Measurements from ENCODE around the gene C3orf70.

C3orf70 gene

DNA sequence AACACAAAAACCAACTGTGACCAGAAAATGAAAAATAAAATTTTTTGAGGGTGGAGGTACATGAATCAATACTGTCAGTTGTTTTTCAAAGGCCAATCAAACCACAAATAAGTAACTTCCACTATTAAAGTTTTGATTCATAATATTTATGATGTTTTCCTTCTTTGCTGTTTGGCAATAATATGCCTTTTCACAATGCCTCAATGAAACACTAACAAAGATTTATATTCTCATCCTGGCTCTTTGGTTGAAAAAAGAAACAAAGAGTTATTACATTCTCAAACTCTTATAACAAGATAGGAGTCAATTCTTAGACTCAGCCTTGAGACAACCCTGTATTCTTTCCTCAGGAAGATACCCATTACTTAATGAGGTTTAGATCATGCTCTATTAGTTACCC, 63.1 kb downstream of the C3orf70 start:
- in situ Hi-C loops (cut with MboI; ENCODE audit: low sequenced_read_pairs) = no loop called here

DNA sequence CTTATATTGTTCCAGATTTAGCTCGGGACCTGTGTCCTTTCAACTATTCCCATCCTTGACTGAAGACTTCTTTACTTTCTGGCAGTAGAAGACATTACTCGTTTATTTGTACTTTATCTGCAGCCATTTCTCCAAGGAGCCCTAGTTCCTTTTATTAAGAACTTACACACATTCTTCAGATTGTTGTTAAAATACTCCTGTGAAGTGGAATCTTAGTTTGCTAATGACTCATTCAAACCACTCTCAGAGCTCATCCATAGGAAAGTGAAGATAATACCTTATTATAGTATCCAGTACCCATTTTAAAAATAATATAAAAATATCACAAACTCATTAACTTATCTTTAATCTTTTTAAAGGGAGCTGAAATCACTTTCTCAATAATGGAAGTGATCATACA, 63.5 kb downstream of the C3orf70 start:
- in situ Hi-C loops (cut with MboI; ENCODE audit: low sequenced_read_pairs) = no loop called here

DNA sequence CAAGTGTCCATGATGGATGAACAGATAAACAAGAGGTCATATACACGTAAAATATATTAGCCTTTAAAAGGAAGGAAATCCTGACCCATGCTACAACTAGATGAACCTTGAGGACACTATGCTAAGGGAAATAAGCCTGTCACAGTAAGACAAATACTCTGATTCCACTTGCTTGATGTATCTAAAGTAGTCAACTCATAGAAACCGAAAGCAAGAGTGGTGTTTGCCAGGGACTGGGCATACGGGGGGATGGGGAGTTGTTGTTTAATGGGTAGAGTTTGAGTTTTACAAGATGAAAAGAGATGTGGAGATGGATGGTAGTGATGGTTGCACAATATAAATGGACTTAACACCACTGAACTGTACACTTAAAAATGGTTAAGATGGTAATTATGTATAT, 65.4 kb downstream of the C3orf70 start:
- in situ Hi-C loops (cut with MboI; ENCODE audit: low sequenced_read_pairs) = no loop called here

DNA sequence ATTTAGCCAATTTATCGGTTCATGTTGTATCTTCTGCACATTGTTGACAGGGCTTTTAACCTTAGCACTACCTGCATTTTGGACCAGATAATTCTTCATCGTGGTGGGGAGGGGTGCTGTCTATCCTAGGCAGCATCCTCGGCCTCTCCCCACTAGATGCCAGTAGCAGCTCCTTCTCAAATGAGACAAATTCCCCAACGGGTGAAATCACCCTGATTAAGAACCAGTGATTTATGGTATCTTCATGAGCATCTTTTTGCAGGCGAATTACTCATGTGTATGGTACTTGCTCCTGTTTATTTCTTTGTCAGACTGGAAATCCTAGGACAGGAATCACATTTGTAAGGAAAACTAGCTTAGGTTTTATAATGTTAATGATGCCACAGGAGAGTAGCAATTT, 68.0 kb downstream of the C3orf70 start:
- in situ Hi-C loops (cut with MboI; ENCODE audit: low sequenced_read_pairs) = no loop called here

DNA sequence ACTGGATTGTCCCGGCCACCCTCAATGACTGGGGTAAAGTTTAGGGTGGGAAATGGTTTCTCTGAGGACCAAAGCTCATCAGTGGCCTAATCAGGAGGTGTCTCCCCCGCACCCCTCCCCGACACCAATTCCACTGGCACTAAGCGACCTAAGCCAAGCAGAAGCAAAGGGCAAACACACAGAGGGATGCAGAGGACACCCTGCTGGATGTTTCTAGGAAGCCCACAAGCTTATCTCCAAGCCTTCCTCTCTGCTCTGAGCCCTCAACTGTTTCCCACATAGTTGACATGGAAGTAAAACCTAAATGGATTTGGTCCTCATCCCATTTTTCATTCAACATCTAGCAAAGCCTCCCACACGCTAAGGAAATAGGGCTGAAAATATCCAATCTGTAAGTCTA, 68.5 kb downstream of the C3orf70 start:
- in situ Hi-C loops (cut with MboI; ENCODE audit: low sequenced_read_pairs) = no loop called here

DNA sequence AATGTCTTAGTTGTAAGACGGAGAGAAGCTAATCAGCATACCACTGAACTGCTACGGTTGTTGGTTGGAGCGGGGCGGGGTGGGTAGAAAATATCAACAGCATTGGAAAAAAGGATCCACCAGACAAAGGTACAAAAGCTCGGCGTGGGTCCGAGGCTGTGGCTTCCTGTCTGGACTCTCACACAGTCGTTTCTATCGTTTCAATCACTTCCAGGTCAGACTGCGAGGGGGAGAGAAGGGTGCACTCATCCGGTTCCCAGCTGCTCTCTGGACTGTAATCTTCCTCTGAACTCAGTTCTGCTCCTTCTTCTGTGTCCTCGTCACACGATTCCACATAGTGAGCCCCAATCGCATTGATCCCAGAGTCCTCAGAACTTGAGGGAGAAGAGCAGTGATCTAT, 70.0 kb downstream of the C3orf70 start:
- in situ Hi-C loops (cut with MboI; ENCODE audit: low sequenced_read_pairs) = no loop called here

DNA sequence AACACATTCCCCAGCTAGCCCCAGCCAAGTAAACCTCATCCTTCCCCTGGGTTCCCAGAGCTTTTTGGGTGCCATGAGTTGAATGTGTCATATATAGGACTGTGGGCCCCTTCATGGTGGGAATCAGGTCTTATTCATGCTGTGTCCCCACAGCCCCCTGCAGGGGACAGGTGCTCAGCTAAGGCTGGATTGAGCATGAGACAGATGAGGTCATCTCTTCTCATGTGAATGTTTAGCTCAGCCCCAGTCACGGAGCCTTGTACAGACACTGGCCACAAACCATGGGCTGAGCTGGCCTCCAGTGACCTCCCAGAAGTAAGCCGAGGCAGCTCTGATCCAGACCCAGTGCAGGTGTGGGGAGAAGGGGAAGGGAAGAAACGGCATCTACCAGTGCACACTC, 70.7 kb downstream of the C3orf70 start:
- in situ Hi-C loops (cut with MboI; ENCODE audit: low sequenced_read_pairs) = no loop called here

DNA sequence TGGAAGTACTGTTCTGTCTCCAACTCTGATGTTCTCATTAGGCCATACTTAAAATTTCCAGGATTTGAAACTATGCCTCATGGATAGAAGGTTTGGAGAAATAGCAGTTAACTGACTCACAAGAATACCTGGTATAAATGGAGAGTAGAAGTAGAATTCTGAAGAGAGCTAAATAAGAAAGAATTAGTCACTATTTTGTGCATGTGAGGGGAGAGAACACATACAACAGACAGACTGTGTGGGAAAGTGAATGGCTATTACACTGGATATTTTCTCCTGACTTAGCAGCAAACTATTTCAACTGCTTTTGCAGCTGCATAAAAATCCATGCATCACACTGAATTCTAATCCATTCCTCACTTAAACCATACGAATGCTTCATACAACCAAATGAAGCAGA, 71.3 kb downstream of the C3orf70 start:
- in situ Hi-C loops (cut with MboI; ENCODE audit: low sequenced_read_pairs) = no loop called here

DNA sequence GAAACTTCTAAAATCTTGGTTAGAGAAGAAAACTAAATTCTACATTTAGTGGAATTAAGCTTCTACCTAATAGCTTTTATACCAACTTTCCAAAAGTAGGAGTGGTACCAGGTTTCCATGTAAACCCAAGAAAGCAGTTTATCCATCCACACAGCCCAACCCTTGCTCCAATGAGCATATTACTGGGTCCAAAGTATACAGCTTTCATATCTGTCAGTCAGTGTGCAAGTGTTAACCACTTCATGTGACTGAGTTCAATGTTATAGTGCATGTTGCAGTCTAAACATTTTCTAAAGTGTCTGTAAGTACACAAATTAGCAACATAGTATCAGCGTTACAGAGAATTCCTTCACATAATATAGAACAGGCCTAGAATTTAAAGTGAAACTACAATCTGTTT, 73.2 kb downstream of the C3orf70 start:
- in situ Hi-C loops (cut with MboI; ENCODE audit: low sequenced_read_pairs) = no loop called here

DNA sequence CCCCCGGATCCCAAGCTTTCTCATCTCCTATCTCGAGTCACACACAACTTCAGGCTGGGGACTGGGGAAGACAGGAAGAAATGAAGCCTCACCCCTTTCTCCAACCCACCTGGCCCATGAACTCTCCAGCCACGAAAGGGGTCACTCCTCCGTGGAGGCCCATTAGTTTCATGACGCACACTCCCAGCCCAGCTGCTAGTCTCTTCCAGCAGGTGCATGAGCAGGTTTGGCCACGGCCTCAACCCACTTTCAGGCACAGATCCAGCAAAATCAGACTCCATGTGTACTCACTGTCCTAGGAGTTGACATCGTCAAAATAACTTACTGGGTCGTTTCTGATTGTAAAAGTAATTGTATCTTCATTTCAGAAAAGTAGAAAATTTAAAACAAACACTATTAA, 76.6 kb downstream of the C3orf70 start:
- in situ Hi-C loops (cut with MboI; ENCODE audit: low sequenced_read_pairs) = no loop called here

DNA sequence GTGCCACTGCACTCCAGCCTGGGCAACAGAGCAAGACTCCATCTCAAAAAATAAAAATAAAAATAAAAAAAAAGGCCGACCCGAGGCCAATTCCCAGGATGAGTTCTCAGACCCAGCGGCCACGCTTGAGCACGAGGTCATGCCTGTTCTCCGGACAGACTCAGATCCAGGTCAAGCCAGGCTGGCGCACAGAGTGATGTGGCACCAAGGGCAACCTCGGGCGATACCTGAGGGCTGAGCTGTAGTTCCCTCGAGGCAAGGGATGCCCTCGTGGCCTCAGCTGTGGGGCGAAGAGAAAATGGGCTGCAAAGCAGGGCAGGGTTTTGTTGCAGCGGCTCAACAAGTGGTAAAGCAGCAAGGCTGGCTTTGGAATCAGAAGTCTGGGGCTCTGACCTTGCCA, 77.3 kb downstream of the C3orf70 start:
- in situ Hi-C loops (cut with MboI; ENCODE audit: low sequenced_read_pairs) = no loop called here

DNA sequence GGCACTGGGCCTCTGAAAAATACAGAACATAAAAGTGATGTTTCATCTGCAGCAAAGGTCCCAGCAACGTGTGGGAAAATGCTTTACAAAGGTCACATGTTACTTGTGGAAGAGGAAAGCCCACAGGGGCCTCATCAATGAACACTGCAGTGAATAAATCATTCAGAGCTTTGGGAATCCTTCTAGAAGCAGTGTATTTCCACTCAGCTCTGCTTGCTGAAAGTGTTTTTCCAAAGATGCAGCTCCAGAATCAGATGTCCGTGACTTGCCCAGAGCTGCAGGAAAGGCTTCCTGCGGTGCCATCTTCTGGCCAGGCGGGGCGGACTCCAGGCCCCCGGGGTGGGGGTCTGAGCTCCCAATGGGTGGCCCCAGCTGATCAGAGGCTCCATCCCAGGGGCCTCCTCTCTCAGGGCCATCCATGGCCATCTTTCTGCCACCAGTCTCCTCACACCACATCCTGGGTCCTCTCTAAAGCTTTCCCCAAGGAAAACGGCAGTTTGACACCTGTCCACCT, 81.5 kb downstream of the C3orf70 start:
- in situ Hi-C loops (cut with MboI; ENCODE audit: low sequenced_read_pairs) = no loop called here

DNA sequence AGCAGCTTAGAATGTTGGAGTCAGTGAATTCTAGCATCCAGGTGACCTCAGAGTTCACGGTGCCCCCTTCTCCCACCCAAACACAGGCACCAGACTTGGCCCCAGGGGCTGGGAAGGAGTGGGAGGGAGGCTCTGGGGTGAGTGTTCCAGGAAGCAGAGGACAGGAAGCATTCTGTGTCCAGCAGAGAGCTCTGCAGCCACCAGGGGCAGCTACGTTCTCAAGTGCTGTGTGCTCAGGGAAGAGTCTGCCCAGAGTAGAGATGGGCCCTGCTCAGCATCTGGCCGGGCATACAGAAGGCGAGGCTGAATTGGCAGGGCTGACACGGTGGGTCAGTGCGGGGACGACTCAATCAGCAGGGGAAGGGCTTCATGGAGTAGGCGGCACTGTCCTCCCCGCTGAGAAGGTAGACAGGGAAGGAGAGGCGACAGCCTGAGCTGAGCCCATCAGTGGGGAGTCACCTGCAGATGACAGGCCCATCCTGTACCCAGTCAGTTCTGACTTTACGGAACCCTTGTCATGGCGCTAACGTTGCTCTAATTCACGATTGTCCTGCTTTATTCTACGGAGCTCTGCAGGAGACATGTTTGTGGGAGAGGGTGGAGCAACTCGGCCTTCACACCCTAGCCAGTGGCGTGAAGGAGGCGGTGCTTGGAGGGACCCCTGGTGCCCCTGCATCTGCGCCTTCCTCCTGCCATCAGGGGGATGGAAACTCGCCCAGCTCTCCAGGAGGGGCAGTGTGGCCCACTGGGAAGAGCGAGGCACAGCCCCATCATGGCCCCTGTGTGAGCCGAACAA, 82.2 kb downstream of the C3orf70 start:
- in situ Hi-C loops (cut with MboI; ENCODE audit: low sequenced_read_pairs) = no loop called here

DNA sequence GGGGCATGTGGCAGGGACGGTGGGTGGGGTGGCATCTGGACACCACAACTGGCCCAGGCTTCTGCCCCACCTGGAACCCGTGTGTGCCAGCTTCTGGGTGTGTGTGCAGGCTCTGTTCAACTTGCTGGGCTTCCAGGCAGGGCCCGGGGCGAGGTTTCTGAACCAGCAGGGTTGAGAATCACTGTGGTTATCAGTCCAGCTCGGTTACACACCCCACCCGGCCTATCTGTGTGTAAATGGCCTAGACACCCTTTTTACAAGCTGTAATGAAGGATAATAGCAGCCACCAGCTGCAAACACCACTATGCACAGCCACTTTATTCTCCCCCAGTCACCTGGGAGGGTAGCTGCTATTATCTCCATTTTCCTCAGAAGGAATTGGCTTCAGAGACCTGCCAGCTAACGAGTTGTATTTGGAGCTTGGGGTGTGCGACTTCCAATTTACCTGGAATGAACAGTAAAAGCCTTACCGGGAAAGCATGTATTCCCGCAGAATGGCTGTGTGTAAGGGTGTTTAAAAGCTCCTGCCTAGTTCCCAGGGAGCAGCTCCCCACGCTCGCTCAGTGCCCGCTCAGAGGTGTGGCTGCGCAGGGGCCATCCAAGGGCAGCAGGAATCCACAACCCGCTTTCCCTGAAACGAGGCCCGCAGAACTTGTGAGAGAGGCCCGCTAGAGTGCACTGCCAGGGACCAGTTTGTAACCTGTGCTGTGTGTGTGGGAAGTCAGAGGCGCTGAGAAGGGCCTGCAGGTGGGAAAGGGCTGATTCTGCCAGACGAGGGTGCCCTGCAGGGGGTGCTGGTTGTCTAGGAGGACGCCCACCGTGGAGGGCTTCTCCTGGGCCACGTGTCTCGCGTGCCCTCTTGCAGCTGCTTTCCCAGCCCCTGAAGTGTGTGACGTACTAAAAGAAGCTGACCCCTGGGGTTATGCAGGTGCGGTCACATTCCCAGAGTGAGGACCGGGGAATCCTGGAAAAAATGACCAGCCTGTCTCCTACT, 83.5 kb downstream of the C3orf70 start:
- in situ Hi-C loops (cut with MboI; ENCODE audit: low sequenced_read_pairs) = no loop called here

DNA sequence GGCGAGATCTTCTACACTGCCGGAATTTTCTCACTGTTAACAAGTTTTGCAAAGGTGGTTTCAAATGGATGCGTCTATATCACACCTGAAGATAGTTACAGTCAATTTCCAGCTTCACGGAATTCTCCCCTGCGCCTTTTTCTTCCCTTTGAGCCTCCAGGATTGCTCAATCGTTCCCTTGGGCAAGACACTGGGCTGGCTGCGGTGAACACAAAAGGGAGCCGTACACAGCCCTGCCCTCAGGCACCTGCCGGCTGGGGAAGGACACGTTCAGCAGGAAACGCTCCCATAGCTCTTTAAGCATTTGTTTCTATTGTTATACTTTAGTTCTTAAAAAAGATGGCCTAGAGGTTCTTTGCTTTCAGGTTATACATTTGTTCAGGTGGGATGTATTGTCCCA, 85.7 kb downstream of the C3orf70 start:
- in situ Hi-C loops (cut with MboI; ENCODE audit: low sequenced_read_pairs) = no loop called here

DNA sequence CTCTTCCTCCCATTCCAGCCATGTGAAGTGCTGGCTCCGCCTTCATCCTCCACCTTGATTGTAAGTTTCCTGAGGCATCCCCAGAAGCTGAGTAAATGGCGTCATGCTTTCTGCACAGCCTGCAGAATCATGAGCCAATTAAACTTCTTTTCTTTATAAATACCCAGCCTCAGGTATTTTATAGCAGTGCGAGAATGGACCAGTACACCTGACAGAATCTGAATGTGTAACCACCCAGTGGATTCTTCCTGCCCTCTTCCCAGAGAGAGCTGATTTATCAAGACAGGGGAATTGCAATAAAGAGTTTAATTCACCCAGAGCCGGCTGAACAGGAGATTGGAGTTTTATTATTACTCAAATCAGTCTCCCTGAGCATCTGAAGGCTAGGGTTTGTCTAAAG, 86.6 kb downstream of the C3orf70 start:
- in situ Hi-C loops (cut with MboI; ENCODE audit: low sequenced_read_pairs) = no loop called here

DNA sequence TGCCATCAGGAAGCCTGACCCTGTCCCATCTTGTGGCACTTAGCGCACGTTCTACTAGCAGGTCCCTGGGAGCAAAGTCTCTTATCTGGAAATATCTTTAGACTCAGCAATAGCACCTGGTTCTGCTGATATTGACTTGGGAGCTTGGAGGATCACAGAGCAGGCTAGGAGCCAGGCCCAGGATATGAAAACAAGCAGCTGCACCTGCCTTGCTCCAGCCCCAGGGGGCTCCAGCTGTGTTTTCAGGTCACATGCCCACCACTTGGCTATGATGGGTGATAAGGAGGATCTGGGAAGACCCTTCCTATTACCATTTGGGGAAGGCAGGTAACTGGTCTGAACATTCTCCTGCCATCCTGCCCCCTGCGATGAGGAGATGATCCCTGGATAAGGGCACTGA, 87.8 kb downstream of the C3orf70 start:
- in situ Hi-C loops (cut with MboI; ENCODE audit: low sequenced_read_pairs) = no loop called here

DNA sequence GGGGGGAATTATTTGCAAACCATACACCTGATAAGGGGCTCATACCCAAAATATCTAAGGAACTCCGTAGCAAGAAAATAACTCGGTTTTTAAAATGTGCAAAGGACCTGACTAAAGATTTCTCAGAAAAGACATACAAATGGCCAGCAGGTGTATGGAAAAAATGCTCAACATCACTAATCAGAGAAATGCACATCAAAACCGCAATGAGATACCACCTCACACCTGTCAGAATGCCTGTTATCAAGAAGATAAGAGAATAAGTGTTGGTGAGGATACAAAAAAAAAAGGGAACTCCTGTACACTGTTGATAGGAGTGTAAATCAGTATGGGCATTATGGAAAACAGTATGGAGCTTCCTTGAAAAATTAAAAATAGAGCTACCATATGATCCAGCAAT, 89.4 kb downstream of the C3orf70 start:
- in situ Hi-C loops (cut with MboI; ENCODE audit: low sequenced_read_pairs) = no loop called here

DNA sequence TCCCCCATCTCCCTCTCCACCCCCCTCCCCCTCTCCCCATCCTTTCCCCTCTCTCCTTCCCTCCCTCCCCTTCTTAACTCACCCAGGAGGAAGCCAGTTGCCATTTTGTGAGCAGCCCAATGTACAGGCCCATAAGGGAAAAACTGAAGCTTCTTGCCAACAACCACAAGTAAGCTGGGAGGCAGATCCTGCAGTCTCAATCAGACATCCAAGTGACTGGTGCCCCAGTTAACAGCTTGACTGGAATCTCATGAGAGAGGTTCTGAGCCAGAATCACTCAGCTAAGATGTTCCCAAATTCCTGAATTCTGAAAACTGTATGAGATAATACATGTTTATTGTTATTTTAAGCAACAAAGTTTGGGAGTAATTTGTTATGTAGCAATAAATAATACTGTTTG, 90.7 kb downstream of the C3orf70 start:
- in situ Hi-C loops (cut with MboI; ENCODE audit: low sequenced_read_pairs) = no loop called here

DNA sequence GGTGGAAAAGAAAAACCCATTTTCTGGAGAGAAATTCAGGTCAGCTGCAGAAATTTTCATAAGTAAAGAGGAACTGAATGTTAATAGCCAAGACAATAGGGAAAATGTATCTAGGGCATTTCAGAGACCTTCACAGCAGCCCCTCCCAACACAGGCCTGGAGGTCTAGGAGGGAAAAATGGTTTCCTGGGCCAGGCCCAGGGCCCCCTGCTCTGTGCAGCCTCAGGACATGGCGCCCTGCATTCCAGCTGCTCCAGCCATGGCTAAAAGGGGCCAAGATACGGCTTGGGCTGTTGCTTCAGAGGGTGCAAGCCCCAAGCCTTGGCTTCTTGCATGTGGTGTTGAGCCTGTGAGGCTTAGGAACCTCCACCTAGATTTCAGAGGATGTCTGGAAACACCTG, 92.2 kb downstream of the C3orf70 start:
- in situ Hi-C loops (cut with MboI; ENCODE audit: low sequenced_read_pairs) = no loop called here

DNA sequence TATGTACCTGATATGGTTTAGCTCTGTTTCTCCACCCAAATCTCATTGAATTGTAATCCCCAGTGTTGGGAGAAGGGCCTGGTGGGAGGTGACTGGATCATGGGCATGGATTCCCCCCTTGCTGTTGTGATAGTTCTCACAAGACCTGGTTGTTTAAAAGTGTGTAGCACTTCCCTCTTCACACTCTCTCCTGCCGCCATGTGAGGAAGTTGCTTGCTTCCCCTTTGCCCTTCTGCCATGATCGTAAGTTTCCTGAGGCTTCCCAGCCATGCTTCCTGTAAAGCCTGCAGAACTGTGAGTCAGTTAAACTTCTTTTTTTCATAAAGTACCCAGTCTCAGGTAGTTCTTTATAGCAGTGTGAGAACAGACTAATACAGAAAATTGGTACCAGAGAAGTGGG, 93.1 kb downstream of the C3orf70 start:
- in situ Hi-C loops (cut with MboI; ENCODE audit: low sequenced_read_pairs) = no loop called here

DNA sequence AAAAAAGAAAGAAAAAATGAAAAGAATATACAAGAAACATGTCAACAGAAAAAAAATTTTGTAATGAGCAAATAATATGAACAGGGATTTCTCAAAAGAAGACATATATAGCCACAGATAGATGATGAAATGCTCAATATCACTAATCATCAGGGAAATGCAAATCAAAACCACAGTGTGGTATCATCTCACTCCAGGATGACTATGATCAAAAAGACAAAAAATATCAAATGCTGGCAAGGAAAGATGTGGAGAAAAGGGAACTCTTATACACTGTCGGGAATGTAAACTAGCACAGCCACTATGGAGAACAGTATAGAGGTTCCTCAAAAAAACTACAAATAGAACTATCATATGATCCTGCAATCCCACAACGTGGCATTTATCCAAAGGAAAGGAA, 94.1 kb downstream of the C3orf70 start:
- in situ Hi-C loops (cut with MboI; ENCODE audit: low sequenced_read_pairs) = no loop called here

Measured in HL-60/S4 treated with retinoic acid at 250 ng/mL for 4 days and 3 days (cell line).